Bronchial epithelial cell (primary cell): ENCODE results near the gene PTPN6. TPM values are rescaled to one million over a fixed set of nuclear protein-coding genes. Genes with fewer than 3 reads are reported as not detected.
"Not testable (repeated sequence)": the region's sequence is repeated elsewhere in the genome, so short reads cannot be mapped to it uniquely, and the experiment has no call there.

Experiments used
- DNase-seq: peaks from one replicate; pipeline ENCODE4 v3.0.0-alpha.2; 2010; ENCODE audit warnings: low read depth
- FAIRE-seq: peaks from 2 replicates; lab custom pipeline; 2011; peaks lifted over from hg19 to GRCh38; lab: Jason Lieb, UNC
- H3K27me3 ChIP-seq: 2 replicates; pipeline ENCODE4 v1.5.1; 2011; ENCODE audit warnings: low read length; ENCODE audit not compliant: control insufficient read depth, insufficient read depth
- H3K36me3 ChIP-seq: 2 replicates; pipeline ENCODE4 v1.5.1; 2011; ENCODE audit warnings: low read length; ENCODE audit not compliant: control insufficient read depth, insufficient read depth
- H3K4me3 ChIP-seq: 2 replicates; pipeline ENCODE4 v1.5.1; 2011; ENCODE audit warnings: mild to moderate bottlenecking, low read depth, low read length, control low read depth
- total RNA-seq: library from RNA; depleted of rRNA; stranded (reverse); fragments of >200 nt; gene quantifications from 2 replicates; pipeline ENCODE4 v1.2.1, GENCODE V29; 2014
- TF ChIP-seq, protein P1 (sequence below): IDR thresholded peaks from 2 replicates; pipeline ENCODE4 v1.5.1; 2011; ENCODE audit warnings: mild to moderate bottlenecking, moderate library complexity, low read length, control low read depth, inconsistent platforms; ENCODE audit not compliant: insufficient read depth, severe bottlenecking

The PTPN6 gene
- total RNA-seq, result 10.9 and 12.4 TPM in 2 replicates

DNA sequence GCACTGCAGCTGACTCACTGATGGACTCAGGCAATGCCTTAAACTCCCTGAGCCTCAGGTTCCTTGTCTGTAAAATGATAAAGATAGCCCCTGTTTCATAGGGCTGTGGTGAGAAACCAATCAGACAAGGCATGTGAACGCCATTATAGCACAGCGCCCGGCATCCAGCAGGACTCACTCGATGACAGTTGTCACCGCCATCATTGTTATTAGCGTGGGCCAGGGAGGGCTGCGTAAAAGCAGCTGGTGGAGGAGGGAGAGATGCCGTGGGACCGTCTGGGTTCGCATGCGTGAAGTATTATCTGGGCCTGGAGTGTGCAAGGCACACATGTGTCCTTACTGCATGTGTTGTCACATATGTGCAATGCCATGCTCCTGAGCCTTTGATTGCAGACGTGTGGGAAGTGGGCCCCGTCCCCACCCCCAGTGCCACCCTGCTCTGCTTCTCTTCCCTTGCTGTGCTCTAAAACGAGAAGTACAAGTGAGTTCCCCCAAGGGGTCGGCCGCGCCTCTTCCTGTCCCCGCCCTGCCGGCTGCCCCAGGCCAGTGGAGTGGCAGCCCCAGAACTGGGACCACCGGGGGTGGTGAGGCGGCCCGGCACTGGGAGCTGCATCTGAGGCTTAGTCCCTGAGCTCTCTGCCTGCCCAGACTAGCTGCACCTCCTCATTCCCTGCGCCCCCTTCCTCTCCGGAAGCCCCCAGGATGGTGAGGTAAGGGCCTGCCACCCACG is at the start of gene PTPN6:
PTPN6 (plus strand) TSS at position 546 of the 730 bp plus-strand sequence; CDS start at position 703, 157 bp downstream.
- TF ChIP-seq, protein P1, sequence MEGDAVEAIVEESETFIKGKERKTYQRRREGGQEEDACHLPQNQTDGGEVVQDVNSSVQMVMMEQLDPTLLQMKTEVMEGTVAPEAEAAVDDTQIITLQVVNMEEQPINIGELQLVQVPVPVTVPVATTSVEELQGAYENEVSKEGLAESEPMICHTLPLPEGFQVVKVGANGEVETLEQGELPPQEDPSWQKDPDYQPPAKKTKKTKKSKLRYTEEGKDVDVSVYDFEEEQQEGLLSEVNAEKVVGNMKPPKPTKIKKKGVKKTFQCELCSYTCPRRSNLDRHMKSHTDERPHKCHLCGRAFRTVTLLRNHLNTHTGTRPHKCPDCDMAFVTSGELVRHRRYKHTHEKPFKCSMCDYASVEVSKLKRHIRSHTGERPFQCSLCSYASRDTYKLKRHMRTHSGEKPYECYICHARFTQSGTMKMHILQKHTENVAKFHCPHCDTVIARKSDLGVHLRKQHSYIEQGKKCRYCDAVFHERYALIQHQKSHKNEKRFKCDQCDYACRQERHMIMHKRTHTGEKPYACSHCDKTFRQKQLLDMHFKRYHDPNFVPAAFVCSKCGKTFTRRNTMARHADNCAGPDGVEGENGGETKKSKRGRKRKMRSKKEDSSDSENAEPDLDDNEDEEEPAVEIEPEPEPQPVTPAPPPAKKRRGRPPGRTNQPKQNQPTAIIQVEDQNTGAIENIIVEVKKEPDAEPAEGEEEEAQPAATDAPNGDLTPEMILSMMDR, result no peak

GRCh38 chr12:6902448-6902847 is 48.7 kb upstream of the PTPN6 start:
- no peak overlapping the region for H3K4me3 ChIP-seq
- H3K36me3 ChIP-seq, result no peaks in the 10 kb centered on the region
- no peak for FAIRE-seq
- TF ChIP-seq, protein P1, result no peak
- no peaks in the 10 kb centered on the region for H3K27me3 ChIP-seq
- no peak for DNase-seq

More for the DNA sequence above, at the start of gene PTPN6:
- Histone ChIP-seq H3K36me3 (peaks cover 2% of the 10 kb centered on the region), H3K4me3 (no peak within 1 kb of the TSS), H3K27me3 (no peaks in the 10 kb centered on the region)
- FAIRE-seq, result no peak
- no peak for DNase-seq

- no peak for FAIRE-seq
- H3K36me3 ChIP-seq, result no peaks in the 10 kb centered on the region
- peak; percentile 66 for DNase-seq
- TF ChIP-seq, protein P1, result no peak
- H3K27me3 ChIP-seq, result no peaks in the 10 kb centered on the region
- no peak overlapping the region for H3K4me3 ChIP-seq
Observed at GRCh38 chr12:6903722-6904121, 47.4 kb upstream of the PTPN6 start.

GRCh38 chr12:6904280-6905276 is 46.6 kb upstream of the PTPN6 start, which contains the start of gene LRRC23:
Gene LRRC23, plus strand, starts transcription at chr12:6904822. Its CDS starts 812 bp downstream, at chr12:6905634.
- FAIRE-seq, result peak; percentile 36
- DNase-seq, result peak; percentile 93
- TF ChIP-seq, protein P1, result no peak
- Histone ChIP-seq H3K36me3 (no peaks in the 10 kb centered on the region), H3K27me3 (no peaks in the 10 kb centered on the region), H3K4me3 (peak within 1 kb of the TSS; percentile 76)

GRCh38 chr12:6905414-6906040 is 45.6 kb upstream of the PTPN6 start:
- H3K27me3 ChIP-seq, result no peaks in the 10 kb centered on the region
- no peaks in the 10 kb centered on the region for H3K36me3 ChIP-seq
- DNase-seq (no peak), FAIRE-seq (no peak)
- TF ChIP-seq, protein P1, result no peak
- H3K4me3 ChIP-seq, result no peak overlapping the region

- not testable (repeated sequence) for FAIRE-seq, H3K36me3 ChIP-seq, H3K4me3 ChIP-seq, DNase-seq, H3K27me3 ChIP-seq
Observed at GRCh38 chr12:6908141-6908540, 43.0 kb upstream of the PTPN6 start.
